ENCODE results near the gene LRP5.

- TF ChIP-seq CTCF (IDR thresholded peaks at IDR 0.05) (no peak), POLR2A (IDR thresholded peaks at IDR 0.05) (no peak), POLR2AphosphoS5 (IDR thresholded peaks at IDR 0.05) (no peak)
Observed at GRCh38 chr11:68351450-68352275, 39.3 kb downstream of the LRP5 start.
